ENCODE data around the gene SRD5A3.
A peak's percentile ranks its signal among the peaks of the same experiment; 100 is the strongest.
"Not testable (repeated sequence)": the region's sequence is repeated elsewhere in the genome, so short reads cannot be mapped to it uniquely, and the experiment has no call there.

SRD5A3 gene

GRCh38 chr4:55354648-55355047 is 8.6 kb downstream of the SRD5A3 start:
- no peak overlapping the region for H3K4me3 ChIP-seq (ENCODE audit: low read length)
- no peak for DNase-seq (ENCODE audit: low read depth)
- no peak for TF ChIP-seq CTCF (conservative IDR thresholded peaks at IDR 0.05; ENCODE audit: low read length)

- H3K4me3 ChIP-seq (ENCODE audit: low read length), result no peak overlapping the region
- TF ChIP-seq CTCF (conservative IDR thresholded peaks at IDR 0.05; ENCODE audit: low read length), result no peak
Observed at GRCh38 chr4:55355555-55355954, 9.5 kb downstream of the SRD5A3 start.

GRCh38 chr4:55356991-55357461 is 11.0 kb downstream of the SRD5A3 start:
- DNase-seq (ENCODE audit: low read depth), result peak; percentile 24
- H3K4me3 ChIP-seq (ENCODE audit: low read length), result no peak overlapping the region
- no peak for TF ChIP-seq CTCF (conservative IDR thresholded peaks at IDR 0.05; ENCODE audit: low read length)

More at GRCh38 chr4:55355555-55355954, 9.5 kb downstream of the SRD5A3 start:
- DNase-seq (ENCODE audit: low read depth), result no peak

GRCh38 chr4:55358246-55358645 is 12.2 kb downstream of the SRD5A3 start:
- DNase-seq (ENCODE audit: low read depth), result no peak

GRCh38 chr4:55358668-55359067 is 12.6 kb downstream of the SRD5A3 start:
- peak; percentile 92 for DNase-seq (ENCODE audit: low read depth)
- no peak overlapping the region; the same call in 1 of the 2 replicates for H3K4me3 ChIP-seq (ENCODE audit: low read length)
- no peak for TF ChIP-seq CTCF (conservative IDR thresholded peaks at IDR 0.05; ENCODE audit: low read length)

More at GRCh38 chr4:55358246-55358645, 12.2 kb downstream of the SRD5A3 start:
- no peak for TF ChIP-seq CTCF (conservative IDR thresholded peaks at IDR 0.05; ENCODE audit: low read length)
- no peak overlapping the region for H3K4me3 ChIP-seq (ENCODE audit: low read length)

- TF ChIP-seq CTCF (conservative IDR thresholded peaks at IDR 0.05; ENCODE audit: low read length), result no peak
- peak overlapping the region; percentile 25 for H3K4me3 ChIP-seq (ENCODE audit: low read length)
- DNase-seq (ENCODE audit: low read depth), result peak; percentile 70
Observed at GRCh38 chr4:55359397-55359916, 13.4 kb downstream of the SRD5A3 start.

- not testable (repeated sequence) for DNase-seq (ENCODE audit: low read depth); H3K4me3 ChIP-seq (ENCODE audit: low read length)
Observed at GRCh38 chr4:55362938-55363337, 16.9 kb downstream of the SRD5A3 start.

All from AG10803 (cell line).